Uterus (tissue), 2 donors: ENCODE measurements around the gene ZNF133.

Experiments
- CTCF ChIP-seq, 4 experiments: fragments of 200-600 bp in 2 of 4; fragments of 450-650 bp in 2 of 4; sonication (generic) in 2 of 4; IDR thresholded peaks; one replicate each; pipeline ENCODE4 v1.5.1; 2016 to 2019; ENCODE audit warnings: antibody characterized with exemption in 4 of 4, mild to moderate bottlenecking in 2 of 4, moderate library complexity in 1 of 4
- POLR2A ChIP-seq, 2 donors: fragments of 450-650 bp; IDR thresholded peaks; one replicate each; pipeline ENCODE4 v1.6.1; 2016; ENCODE audit warnings: antibody characterized with exemption in 2 of 2, mild to moderate bottlenecking in 1 of 2, moderate library complexity in 1 of 2

- no peak for TF ChIP-seq CTCF (IDR thresholded peaks at IDR 0.05)
- TF ChIP-seq POLR2A (IDR thresholded peaks at IDR 0.05), result no peak
Measured at GRCh38 chr20:18288749-18289267, 481 bp downstream of the ZNF133 start.
